GM18511 (cell line): ENCODE measurements around the gene TECR.
A peak's percentile ranks its signal among the peaks of the same experiment; 100 is the strongest.

ENCODE experiments used
- ATAC-seq: cut with Tn5 transposase; IDR thresholded peaks from one replicate; pipeline ENCODE4 v1.9.1; 2021; ENCODE audit warnings: mild to moderate bottlenecking, moderate library complexity; ENCODE audit not compliant: unreplicated experiment

The TECR gene

DNA sequence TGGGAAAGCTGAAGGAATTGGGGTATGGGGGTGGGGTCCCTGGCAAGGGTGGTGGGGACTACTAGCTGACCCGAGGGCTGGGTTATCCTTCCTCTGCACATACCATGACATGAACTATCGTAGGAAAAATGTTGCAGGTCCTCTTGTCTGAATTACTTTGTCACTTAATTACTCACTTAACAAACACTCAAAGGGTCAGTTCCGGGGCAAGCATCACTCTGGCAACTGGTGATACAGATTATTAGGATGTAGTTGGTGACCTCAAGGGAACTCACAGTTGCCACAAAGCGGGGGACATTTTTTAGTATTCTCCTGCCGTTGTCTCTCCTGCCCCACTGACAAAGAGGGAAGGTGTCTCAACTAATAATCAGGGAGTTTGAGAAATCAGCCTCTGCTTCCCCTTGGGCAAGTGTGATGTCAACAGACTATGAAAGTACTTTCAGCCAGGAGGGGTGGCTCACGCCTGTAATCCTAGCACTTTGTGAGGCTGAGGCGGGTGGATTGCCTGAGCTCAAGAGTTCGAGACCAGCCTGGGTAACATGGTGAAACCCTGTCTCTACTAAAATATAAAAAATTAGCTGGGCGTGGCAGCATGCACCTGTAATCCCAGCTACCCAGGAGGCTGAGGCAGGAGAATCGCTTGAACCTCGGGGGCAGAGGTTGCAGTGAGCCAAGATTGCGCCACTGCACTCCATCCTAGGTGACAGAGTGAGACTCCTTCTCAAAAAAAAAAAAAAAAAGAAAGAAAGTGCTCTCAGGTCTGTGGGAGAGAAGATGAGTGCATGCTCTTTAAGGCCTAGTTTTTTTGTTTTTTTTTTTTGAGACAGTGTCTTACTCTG lies 21.5 kb upstream of the TECR start:
- no peak for ATAC-seq

DNA sequence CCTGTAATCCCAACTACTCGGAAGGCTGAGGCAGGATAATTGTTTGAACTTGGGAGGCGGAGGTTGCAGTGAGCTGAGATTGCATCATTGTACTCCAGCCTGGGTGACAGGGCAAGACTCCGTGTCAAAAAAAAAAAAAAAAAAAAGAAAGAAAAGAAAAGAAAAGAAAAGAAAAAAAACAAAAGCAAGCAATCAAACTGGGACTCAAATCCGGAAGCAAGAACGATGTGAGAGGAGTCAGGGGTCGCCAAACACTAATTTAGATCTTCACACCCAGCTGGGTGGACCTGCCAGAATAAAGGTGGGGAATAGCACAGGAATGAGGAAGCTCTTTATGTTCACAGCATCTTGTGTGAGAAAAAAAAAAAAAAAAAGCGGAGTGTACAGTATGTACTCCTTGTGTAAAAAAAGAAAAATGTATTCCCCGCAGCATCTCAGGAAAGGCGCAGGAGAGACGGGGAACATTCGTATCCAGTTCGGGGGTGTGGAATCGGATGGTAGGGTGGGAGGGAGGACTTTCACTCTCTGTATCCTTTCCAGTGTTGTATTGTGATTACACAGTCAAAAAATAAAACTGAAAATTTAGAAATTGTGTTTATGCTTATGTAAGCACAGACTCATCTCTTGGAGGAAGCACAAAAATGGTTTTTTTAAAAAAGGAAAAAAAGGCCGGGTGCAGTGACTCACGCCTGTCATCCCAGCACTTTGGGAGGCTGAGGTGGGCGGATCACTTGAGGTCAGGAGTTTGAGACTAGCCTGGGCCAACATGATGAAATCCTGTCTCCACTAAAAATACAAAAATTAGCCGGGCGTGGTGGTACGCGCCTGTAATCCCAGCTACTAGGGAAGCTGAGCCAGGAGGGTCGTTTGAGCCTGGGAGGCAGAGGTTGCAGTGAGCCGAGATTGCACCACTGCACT lies 18.8 kb upstream of the TECR start:
- ATAC-seq = no peak

DNA sequence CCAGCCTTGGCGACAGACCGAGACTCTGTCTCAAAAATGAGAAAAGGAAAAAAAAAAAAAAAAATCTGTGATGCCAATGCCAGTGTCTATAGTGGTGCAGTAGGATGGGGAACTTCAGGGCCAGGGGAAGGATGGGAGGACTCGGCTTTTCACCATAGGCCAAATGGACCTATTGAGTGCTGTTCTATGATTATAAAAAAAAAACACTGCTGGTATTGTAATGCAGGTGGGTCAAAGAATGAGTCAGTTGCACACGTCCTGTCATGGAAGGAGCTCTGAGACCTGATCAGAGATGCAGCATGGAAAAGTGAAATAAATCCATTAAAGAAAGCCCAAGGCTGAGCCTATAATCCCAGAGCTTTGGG lies 18.2 kb upstream of the TECR start:
- no peak for ATAC-seq

DNA sequence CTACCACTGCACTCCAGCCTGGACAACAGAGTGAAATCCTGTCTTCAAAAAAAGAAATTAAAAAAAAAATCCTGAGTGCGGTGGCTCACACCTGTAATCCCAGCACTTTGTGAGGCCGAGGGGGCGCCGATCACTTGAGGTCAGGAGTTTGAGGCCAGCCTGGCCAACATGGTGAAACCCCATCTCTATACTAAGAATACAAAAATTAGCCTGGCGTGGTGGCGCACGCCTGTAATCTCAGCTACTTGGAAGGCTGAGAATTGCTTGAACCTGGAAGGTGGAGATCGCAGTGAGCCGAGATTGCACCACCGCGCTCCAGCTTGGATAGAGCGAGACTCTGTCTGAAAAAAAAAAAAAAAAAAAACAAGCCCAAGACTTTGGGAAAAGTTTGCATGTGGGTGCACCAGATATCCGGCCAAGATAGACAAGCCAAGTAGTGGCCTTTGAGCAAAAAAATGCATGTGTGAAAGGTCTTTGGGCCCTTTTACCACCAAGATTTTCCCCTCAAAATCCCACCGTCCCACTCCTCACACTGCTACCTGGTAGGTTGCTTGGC lies 16.9 kb upstream of the TECR start:
- no peak for ATAC-seq

DNA sequence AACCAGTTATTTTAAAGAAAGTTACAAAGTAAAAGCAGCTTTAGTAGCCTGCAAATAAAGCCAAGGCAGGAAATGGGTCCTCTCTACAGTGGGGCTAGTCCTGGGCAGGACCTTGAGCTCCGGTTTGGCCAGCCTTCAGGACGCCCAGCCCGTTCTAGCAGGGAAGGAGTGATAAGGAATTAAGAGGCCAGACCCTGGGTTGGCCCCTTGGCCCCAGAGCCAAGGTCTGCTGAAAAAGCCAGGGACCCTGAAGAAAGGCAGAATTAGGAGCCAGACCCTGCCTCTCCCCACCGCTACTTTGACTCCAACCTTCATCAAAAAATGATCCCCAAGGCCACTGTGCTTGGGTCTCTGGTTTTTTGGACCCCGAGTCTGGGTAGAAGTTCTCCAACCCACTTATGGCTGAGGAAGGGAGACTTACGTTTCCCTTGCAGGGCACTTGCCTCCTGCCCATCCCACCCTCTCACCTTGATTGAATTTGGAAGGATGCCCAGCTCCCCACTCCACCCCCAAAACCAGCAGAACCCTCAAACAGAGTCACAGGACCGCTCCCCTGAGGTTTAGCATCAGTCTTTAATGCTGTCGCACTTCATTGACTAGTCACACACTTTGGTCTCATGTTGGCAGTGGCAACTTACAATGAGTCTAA lies 15.1 kb upstream of the TECR start:
- no peak for ATAC-seq

DNA sequence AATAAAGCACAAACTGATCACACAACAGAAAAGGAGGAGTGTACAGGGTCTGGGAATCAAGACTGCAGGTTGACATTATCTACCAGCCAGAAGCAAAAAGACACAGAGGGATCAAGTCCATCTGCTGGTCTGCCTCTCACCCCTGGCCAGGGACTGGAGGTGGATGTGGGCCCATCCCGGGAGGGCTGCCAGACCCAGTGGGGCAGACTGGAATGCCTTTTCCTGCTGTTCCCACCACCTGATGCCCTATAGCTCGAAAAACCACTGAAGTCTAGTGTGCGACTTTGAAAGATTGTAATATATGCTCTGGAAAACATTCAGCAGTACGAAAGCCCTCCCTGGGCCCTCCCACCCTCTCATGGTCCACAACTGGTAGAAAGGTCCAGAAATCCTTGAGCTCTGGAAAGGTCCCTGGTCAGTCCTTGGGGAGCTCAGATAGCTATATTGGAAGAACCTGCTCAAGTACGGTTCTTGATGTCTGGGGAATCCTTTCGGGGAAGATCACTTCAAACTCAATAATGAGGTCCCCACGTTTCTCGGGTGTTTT lies 13.8 kb upstream of the TECR start:
- no peak for ATAC-seq

DNA sequence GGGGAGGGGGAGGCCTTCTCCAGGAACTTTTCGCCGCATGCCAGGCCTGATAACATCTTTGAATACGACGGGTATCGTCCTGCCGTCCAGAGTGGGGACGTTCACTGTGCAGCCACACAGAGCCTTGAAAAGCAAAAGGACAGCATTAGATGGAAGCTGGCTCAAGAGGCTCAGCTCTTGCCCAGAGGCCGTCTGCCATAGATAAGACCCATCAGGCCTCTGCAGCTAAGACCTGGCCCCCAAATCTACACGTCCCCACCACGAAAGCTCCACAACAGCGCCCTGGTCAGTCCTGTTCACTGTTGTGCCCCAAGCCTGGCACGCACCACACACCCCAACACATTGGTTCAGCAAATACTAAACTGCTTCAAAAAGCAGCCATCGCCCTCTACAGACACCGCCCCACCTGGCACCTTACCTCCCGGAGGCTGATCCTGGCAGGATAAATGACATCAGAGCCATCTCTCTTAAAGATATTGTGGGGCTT lies 13.3 kb upstream of the TECR start:
- no peak for ATAC-seq

DNA sequence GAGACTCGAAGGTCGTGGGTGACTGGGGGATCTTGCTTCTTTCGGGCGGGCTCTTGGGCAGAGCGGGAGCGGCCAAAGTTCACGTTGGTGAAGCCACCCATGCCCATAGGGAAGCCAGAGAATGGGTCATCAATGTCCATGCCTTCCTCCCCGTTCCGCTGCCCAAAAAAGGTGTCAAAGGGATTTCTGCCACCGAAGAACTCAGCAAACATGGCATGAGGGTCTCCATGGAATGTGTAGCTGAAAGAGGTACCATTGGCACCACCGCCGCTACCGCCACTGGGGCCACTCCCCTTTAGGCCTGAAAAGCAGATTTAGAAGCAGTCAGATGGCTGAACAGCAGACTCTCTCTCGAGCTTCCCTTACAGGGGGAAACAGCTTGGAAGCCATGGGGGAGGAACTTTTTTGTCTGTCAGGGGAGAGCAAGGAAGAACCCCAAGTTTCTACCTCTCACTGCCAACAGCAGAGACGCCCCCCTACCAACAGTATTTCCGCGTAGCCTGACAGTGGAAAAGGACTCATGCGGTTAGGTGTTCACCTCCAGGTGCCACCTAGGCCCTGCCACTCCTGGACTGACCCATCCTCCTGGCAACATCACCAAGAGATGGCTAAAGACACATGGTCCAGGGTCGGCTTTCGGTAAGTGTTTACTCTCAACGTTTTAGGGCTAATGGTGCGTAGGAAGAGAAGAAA lies 12.5 kb upstream of the TECR start:
- no peak for ATAC-seq

DNA sequence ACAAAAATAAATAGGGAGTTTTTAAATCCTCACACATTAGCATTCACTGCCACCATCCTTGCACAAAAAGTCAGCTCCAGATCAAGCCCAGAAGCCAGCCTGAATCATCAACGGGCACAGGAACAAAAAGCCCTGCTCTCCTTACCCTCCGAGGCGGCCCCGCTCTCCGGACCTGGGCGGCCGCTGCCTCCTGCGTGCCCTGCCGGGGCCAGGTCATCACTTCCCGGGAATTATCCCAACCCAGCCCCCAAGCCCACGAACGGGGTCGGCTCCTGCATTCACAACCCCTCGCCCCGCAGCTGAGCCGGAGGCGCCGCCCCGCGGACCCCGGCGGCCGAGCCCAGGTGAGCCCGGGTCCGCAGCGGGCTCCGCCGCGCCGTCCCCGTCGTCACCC lies 12.0 kb upstream of the TECR start:
- ATAC-seq = peak; percentile 1

DNA sequence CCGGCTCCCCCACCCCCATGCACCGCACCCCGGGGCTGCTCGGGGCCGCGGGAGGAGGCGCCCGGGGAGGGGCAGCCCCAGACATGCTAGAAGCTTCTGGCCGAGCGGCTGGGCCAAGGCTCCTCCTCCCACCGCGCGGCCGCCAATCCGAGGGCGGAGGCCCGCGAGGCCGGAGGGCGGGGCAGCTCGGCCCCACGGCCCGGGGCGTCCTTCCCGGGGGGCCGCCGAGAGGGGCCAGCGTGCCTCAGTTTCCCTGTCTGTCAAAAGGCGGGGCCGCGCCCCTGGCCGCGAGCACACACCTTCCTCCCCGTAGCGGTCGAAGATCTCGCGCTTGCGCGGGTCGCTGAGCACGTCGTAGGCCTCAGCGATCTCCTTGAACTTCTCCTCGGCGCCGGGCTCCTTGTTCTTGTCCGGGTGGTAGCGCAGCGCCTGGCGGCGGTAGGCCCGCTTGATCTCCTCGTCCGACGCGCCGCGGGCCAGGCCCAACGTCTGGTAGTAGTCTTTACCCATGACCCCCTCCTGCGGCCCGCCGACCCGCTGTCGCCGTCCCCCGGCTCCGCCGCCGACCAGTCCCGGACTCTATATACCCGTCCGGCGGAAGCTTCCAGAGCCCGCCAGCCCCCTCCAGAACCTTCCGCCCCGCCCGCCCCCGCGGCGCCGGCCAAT lies 11.4 kb upstream of the TECR start, which contains the start of gene DNAJB1:
Gene DNAJB1 (minus strand): TSS at position 558 of the 666 bp plus-strand sequence. CDS start 48 bp downstream, at position 510.
- peak; percentile 69 for ATAC-seq

DNA sequence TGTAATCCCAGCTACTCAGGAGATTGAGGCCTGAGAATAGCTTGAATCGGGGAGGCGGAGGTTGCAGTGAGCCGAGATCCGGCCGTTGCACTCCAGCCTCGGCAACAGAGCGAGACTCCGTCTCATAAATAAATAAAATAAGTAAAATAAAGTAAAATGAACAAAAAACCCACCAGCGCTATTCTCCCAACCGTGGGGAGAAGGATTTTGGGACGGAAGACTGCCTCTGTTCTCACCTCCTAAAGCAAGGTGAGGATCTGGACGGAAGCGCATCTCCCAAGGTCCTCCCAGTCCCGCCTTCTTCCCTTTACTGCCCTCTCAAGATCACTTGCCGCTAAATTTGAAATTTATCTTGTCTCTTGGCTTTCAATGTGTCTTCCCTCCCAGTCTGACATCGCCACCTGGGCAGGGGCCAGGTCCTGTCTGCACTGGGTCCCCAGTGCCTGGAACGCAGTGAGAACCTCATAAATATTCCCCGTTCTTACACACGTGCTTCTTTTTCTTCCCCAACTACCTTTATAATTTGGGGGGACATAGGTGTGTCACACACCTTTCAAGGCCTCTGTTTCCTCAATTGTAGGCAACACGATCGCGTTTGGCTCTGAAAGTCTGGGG lies 10.0 kb upstream of the TECR start:
- ATAC-seq = no peak

DNA sequence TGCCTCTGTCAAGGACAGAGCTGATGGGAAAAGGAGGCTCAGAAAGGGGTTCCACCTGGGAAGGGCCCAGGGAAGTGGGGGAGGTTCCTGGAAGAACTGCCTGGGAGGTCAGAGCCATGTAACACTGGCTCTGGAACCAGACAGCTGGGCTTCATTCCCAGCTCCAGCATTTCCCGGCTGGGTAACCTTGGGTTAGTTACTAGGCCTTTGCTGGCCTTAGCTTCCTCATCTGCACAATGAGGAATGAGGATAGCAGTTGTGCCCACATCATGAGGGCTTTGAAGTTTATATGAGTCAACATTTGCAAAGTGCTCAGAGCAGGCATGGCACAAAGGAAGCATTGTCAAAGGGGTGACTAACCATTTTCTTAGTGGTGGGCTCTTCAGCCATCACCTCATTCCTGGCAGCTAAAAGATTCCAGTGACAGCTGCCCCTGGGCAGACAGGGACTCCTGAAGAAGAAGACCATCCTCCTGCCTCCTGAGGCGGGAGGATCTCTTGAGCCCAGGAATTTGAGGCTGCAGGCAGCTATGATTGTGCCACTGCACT lies 9.5 kb upstream of the TECR start:
- ATAC-seq = no peak

DNA sequence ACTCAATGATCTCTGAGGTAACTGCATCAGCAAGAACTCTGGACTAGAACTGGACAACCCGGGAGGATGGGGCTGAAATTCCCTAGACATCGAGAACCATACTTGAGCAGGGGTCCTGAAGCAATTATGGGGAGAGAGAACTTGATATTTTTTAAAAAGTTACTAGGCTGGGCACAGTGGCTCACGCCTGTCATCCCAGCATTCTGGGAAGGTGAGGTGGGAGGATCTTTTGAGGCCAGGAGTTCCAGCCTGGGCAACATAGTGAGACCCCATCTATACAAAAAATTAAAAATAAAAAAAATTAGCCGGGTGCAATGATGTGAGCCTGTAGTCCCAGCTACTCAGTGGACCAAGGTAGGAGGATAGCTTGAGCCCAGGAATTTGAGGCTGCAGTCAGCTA lies 8.9 kb upstream of the TECR start:
- no peak for ATAC-seq

DNA sequence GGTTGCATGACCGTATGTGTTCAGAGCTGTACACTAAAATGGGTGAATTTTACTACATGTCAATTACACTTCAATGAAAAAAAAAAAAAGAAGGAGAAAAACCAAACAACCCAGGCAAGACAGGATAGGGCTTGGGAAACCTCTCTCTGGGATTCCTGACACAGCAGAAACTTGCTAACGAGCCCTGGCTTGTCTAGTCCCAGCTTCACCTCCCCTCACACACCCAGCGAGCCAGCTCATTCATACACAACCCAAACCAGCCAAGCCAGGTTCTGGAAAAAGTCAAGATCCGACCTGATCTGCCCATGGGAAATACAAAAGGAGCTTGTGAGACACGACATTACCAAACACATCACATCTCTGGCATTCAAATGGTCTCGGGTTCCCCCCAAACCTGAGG lies 3.7 kb upstream of the TECR start:
- no peak for ATAC-seq

DNA sequence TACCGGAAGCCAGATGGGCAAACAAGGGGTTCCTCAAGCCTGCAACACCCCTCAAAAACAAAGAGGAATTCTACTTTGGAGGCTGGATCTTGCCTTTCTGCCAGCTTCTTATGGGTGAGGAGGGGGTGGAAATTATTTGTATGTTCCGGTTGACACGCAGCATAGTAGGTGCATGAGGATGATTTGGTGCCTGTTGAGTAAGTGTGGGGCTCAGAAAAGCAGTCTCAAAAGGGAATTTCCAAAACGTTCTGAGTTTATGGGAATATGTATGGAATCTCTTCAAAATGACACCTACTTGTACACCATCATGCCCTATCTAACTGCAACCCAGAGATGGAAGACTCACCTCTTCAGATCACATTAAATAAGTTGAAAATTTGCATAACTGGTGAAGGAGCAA lies 3.0 kb upstream of the TECR start:
- no peak for ATAC-seq

DNA sequence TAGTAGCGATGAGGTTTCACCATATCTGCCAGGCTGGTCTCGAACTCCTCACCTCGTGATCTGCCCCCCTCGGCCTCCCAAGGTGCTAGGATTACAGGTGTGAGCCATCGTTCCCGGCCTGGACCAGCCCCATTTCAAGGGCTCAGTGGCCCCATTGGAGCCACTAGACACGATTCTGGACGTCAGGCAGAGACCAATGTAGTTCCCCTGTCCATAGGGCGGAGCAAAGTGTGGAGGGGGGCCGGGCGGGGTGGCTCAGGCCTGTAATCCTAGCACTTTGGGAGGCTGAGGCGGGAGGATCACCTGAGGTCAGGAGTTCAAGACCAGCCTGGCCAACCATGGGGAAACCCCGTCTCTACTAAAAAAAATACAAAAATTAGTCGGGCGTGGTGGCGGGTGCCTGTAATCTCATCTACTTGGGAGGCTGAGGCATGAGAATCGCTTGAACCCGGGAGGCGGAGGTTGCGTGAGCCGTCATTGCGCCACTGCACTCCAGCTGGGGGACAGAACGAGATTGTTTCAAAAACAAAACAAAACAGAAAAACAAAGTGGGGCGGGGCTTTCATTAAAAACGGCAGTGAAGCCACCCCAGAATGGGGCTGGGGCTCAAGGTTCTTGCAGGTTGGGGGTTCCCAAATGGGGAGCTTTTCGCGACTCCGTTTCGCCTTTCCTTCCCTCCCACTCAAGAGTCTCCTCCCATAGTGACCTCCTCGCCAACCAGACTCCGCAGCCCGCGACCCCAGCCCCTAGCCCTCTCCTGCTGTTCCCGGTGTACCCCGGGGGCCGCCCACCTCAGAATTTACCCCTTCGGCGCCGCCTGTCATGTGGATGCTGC lies 758 bp upstream of the TECR start:
- ATAC-seq = no peak

DNA sequence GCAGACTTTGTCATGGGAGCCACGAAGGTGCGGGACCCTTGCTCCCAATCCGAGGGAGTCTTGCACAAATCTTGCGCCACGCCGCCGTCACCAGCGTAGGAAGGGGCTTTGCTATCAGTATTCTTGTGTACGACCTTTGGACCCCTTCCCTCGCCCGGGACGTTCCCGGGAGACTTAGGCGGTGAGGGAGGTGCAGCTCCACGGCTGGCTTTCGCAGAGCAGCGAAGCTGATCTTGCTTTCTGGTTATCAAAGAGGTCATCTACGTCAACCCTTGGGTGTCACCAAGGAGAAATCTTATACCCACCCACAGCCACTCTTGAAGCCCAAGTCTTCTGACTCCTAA lies 583 bp downstream of the TECR start:
- no peak for ATAC-seq

DNA sequence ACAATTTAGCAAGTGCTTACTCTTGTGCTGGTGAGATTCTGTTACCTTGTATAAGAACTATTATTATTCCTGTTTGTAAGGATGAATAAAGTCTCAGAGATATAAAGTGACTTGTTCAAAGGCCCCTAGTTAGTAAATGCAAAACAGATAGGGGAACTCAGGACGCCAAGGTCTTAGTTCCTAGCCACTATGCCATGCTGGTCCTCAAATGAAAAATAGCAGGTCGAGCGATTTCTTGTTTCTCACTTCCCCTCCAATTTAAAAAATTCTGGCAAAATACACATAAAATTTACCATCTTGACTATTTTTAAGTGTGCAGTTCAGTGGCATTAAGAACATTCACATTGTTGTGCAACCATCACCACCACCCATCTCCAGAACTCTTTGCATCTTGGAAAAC lies 1.1 kb downstream of the TECR start:
- ATAC-seq = no peak
